PC-3 (cell line): ENCODE results near the gene MYL12B. TPM values are rescaled to one million over a fixed set of nuclear protein-coding genes. Genes with fewer than 3 reads are reported as not detected.

Experiments
- ATAC-seq: fragments of 200-7000 bp; cut with Tn5 transposase; 2 replicates; pipeline ENCODE4 v1.9.1; 2020; ENCODE audit warnings: mild to moderate bottlenecking, moderate library complexity
- BruUV-seq: library from RNA; stranded (reverse); fragments of 400-500 nt; replicated peaks from 2 replicates; lab custom pipeline; 2021; lab: Mats Ljungman, UMichigan
- CTCF ChIA-PET: fragments of 300-600 bp; sonication (Branson Sonifier 250); formaldehyde crosslinking; loops from one replicate; lab custom pipeline; 2022; ENCODE audit warnings: antibody characterized with exemption; lab: Charles Lee
- POLR2A ChIA-PET: fragments of 300-600 bp; sonication (Branson Sonifier 250); formaldehyde crosslinking; loops from one replicate; lab custom pipeline; 2022; ENCODE audit warnings: antibody characterized with exemption; ENCODE audit not compliant: unreplicated experiment; lab: Charles Lee
- DNase-seq: peaks from one replicate; pipeline ENCODE4 v3.0.0-alpha.2; 2015
- H2AFZ ChIP-seq: fragments of 300-600 bp; sonication (generic); 2 replicates; pipeline ENCODE4 v1.6.0; 2016; ENCODE audit warnings: antibody characterized with exemption, low read length
- H3F3A ChIP-seq: fragments of 300-600 bp; sonication (generic); one replicate; pipeline ENCODE4 v1.6.0; 2017; ENCODE audit warnings: antibody characterized with exemption, low read length, control low read depth, mild to moderate bottlenecking; ENCODE audit not compliant: unreplicated experiment
- H3K27ac ChIP-seq: fragments of 300-600 bp; sonication (generic); 2 replicates; pipeline ENCODE4 v1.5.1; 2016; ENCODE audit warnings: mild to moderate bottlenecking, low read length
- H3K27me3 ChIP-seq: fragments of 300-600 bp; sonication (generic); 2 replicates; pipeline ENCODE4 v1.6.1; 2016; ENCODE audit warnings: low read length, mixed read lengths
- H3K36me3 ChIP-seq: fragments of 300-600 bp; sonication (generic); 2 replicates; pipeline ENCODE4 v1.6.1; 2016; ENCODE audit warnings: low read depth, mixed run types, low read length, mixed read lengths
- H3K4me1 ChIP-seq: fragments of 300-600 bp; sonication (generic); 2 replicates; pipeline ENCODE4 v1.5.1; 2016; ENCODE audit warnings: low read length; ENCODE audit not compliant: insufficient read depth
- H3K4me2 ChIP-seq: fragments of 300-600 bp; sonication (generic); 2 replicates; pipeline ENCODE4 v1.6.0; 2016; ENCODE audit warnings: low read length
- H3K4me3 ChIP-seq: fragments of 300-600 bp; sonication (generic); 2 replicates; pipeline ENCODE4 v1.5.1; 2016; ENCODE audit warnings: mild to moderate bottlenecking, low read length, mixed read lengths
- H3K79me2 ChIP-seq: fragments of 300-600 bp; sonication (generic); 2 replicates; pipeline ENCODE4 v1.6.1; 2017; ENCODE audit warnings: low read length, mixed read lengths
- H3K9ac ChIP-seq: fragments of 300-600 bp; sonication (generic); 2 replicates; pipeline ENCODE4 v1.6.0; 2016; ENCODE audit warnings: mild to moderate bottlenecking, low read length
- H3K9me2 ChIP-seq: fragments of 300-600 bp; sonication (generic); replicated peaks from 2 replicates; pipeline ENCODE4 v1.6.1; 2016; ENCODE audit warnings: mixed run types, low read length, mixed read lengths
- H3K9me3 ChIP-seq: fragments of 300-600 bp; sonication (generic); 2 replicates; pipeline ENCODE4 v1.6.1; 2016; ENCODE audit warnings: low read length, mixed read lengths
- H4K20me1 ChIP-seq: fragments of 300-600 bp; sonication (generic); 2 replicates; pipeline ENCODE4 v1.6.1; 2016; ENCODE audit warnings: low read length, mixed read lengths
- EZH2 ChIP-seq: fragments of 300-600 bp; sonication (generic); IDR thresholded peaks from one replicate; pipeline ENCODE4 v1.6.1; 2017; ENCODE audit warnings: antibody characterized with exemption, mild to moderate bottlenecking, low read length; ENCODE audit not compliant: unreplicated experiment
- EZH2phosphoT487 ChIP-seq: fragments of 300-600 bp; sonication (generic); IDR thresholded peaks from 2 replicates; pipeline ENCODE4 v1.6.1; 2018; ENCODE audit warnings: mild to moderate bottlenecking, antibody characterized with exemption, low read length, borderline replicate concordance
- intact Hi-C: fragments of 100-400 bp; cut with micrococcal nuclease; formaldehyde crosslinking; loops from 2 replicates; pipeline ENCODE4 v1.9.0; 2023
- total RNA-seq: library from RNA; depleted of rRNA; stranded (reverse); fragments of >200 nt; gene quantifications from 2 replicates; pipeline ENCODE4 v1.2.3, GENCODE V29; 2014
- TF ChIP-seq, protein P1 (sequence below): fragments of 300-600 bp; sonication (generic); conservative IDR thresholded peaks from 2 replicates; pipeline ENCODE4 v1.5.1; 2017; ENCODE audit warnings: antibody characterized with exemption, low read depth, mild to moderate bottlenecking, low read length

MYL12B gene
- total RNA-seq, 1 experiment from 2014 or later = 308 TPM

DNA sequence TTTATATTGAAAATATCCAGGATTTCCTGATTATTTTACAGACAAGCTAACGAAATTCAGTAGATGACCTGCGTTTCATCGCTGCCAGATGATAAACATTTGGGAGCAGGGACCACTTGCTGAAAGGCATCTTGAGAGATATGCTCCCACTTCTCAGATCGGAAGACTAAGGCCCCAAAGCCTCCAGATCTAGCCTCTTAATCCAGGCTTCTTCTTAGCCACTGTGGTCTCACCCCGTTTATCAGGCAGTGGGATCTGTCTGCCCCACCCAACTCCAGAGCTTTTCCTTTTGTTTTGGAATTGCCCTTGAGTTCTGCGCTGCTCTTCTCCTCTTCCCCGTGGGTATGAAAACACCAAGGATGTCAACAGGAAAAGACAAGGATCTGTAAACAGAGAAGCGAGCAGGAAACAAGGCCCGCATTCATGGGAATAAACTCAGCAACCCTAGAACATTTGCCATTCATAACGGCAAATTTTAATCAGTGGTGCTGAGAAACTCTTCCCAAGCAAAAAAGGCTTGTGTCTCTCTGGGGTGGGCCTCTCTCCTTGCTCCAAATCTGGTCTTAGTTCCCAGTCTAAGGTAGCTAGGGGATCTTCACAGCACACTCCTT is 21.4 kb downstream of the MYL12B start:
- Histone ChIP-seq H3F3A (no peaks in the 10 kb centered on the region), H3K36me3 (no peaks in the 10 kb centered on the region), H2AFZ (peak overlapping the region; percentile 53), H3K9me3 (no peaks in the 10 kb centered on the region), H3K79me2 (no peaks in the 10 kb centered on the region), H3K4me1 (peaks cover 27% of the 10 kb centered on the region), H3K4me3 (no peak overlapping the region), H3K9me2 (no peaks in the 10 kb centered on the region), H3K4me2 (peak overlapping the region; percentile 60), H4K20me1 (no peaks in the 10 kb centered on the region), H3K27me3 (no peaks in the 10 kb centered on the region), H3K9ac (no peak overlapping the region), H3K27ac (no peak overlapping the region)
- BruUV-seq = no TSS peak
- ChIA-PET CTCF (interaction anchor here (1.8 kb wide), 1 partner anchor 164 kb away, joined by 13 read pairs; no protein-coding TSS in a partner anchor), POLR2A (interaction anchor here (0.5 to 0.6 kb wide), 4 partner anchors 22 to 322 kb away, joined by 3 to 5 read pairs (median 4); partner anchors contain the start of genes MYL12B and MYOM1)
- intact Hi-C loops = loop anchor here (2.0 to 5.0 kb wide), 3 partner anchors 39 to 489 kb away; no protein-coding TSS in a partner anchor
- TF ChIP-seq, protein P1, sequence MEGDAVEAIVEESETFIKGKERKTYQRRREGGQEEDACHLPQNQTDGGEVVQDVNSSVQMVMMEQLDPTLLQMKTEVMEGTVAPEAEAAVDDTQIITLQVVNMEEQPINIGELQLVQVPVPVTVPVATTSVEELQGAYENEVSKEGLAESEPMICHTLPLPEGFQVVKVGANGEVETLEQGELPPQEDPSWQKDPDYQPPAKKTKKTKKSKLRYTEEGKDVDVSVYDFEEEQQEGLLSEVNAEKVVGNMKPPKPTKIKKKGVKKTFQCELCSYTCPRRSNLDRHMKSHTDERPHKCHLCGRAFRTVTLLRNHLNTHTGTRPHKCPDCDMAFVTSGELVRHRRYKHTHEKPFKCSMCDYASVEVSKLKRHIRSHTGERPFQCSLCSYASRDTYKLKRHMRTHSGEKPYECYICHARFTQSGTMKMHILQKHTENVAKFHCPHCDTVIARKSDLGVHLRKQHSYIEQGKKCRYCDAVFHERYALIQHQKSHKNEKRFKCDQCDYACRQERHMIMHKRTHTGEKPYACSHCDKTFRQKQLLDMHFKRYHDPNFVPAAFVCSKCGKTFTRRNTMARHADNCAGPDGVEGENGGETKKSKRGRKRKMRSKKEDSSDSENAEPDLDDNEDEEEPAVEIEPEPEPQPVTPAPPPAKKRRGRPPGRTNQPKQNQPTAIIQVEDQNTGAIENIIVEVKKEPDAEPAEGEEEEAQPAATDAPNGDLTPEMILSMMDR = no peak
- TF ChIP-seq EZH2phosphoT487 (no peak), EZH2 (no peak)
- DNase-seq (no peak), ATAC-seq (no peak)

DNA sequence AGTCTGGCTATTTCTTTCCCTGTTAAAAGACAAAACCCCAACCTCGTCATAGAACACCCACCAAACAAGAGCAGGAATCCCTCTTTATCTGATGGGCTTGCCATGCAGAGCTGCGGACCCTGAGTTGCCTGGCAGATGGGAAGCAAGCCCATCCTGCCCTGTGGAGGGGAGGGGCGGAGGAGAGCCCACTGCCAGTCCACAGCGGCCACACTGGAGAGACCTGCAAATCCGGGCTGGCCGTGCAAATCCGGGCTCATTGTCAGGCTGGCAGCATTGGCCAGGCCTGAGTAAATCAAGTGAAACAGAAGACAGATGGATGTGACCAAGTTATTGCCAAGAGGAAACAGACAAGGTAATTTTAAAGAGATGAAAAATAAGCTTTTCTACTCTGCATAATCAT is 22.0 kb downstream of the MYL12B start:
- no TSS peak for BruUV-seq
- peak overlapping the region; percentile 53; the same call in 1 of the 2 replicates for H2AFZ ChIP-seq
- DNase-seq (no peak), ATAC-seq (peak; percentile 33)
- H3K4me1 ChIP-seq = peaks cover 27% of the 10 kb centered on the region
- no peaks in the 10 kb centered on the region for H3F3A ChIP-seq
- CTCF ChIA-PET = no interaction called here
- no peaks in the 10 kb centered on the region for H3K27me3 ChIP-seq
- H3K9ac ChIP-seq = no peak overlapping the region
- H3K4me3 ChIP-seq = no peak overlapping the region
- TF ChIP-seq EZH2 (no peak), EZH2phosphoT487 (no peak)
- TF ChIP-seq, protein P1 = no peak
- H3K27ac ChIP-seq = no peak overlapping the region
- H3K9me3 ChIP-seq = no peaks in the 10 kb centered on the region
- H3K36me3 ChIP-seq = no peaks in the 10 kb centered on the region
- POLR2A ChIA-PET = interaction anchor here (0.6 to 0.7 kb wide), 3 partner anchors 22 to 64 kb away, joined by 3 to 4 read pairs (median 3); partner anchors contain the start of genes MYL12B and MYOM1
- H3K4me2 ChIP-seq = no peak overlapping the region
- no peaks in the 10 kb centered on the region for H4K20me1 ChIP-seq
- H3K79me2 ChIP-seq = no peaks in the 10 kb centered on the region
- intact Hi-C loops = loop anchor here (2.0 to 5.0 kb wide), 3 partner anchors 39 to 488 kb away; no protein-coding TSS in a partner anchor
- H3K9me2 ChIP-seq = no peaks in the 10 kb centered on the region

DNA sequence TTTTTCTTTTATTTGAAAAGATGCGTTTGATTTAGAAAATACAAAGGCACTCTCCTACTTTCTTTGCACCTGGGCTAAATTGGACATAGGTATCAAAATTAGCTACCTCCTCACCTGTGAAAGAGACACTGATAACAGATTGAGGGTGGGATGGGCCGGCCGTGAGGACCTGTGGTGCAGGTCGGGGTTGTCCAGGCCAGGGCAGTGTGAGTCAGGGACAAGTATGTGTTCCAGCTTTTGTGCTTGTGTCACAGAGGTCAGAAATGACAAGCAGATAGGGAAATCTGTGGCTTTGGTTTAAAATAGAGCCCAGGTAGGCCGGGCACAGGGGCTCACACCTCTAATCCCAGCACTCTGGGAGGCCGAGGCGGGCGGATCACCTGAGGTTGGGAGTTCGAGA is 22.6 kb downstream of the MYL12B start:
- Histone ChIP-seq H3K4me2 (no peak overlapping the region), H3K27ac (no peak overlapping the region), H2AFZ (no peak overlapping the region), H3K79me2 (no peaks in the 10 kb centered on the region), H3K9me2 (no peaks in the 10 kb centered on the region), H3K4me3 (no peak overlapping the region), H3K27me3 (no peaks in the 10 kb centered on the region), H3F3A (no peaks in the 10 kb centered on the region), H3K36me3 (no peaks in the 10 kb centered on the region), H3K9ac (no peak overlapping the region), H3K9me3 (no peaks in the 10 kb centered on the region), H4K20me1 (no peaks in the 10 kb centered on the region), H3K4me1 (peaks cover 27% of the 10 kb centered on the region)
- ATAC-seq = no peak
- CTCF ChIA-PET = no interaction called here
- BruUV-seq = no TSS peak
- DNase-seq = no peak
- POLR2A ChIA-PET = interaction anchor here (0.7 kb wide), 1 partner anchor 39 kb away, joined by 3 read pairs; no protein-coding TSS in a partner anchor
- intact Hi-C loops = loop anchor here (5.0 kb wide), 2 partner anchors 228 to 488 kb away; no protein-coding TSS in a partner anchor
- TF ChIP-seq, protein P1 = no peak
- TF ChIP-seq EZH2phosphoT487 (no peak), EZH2 (no peak)
